Transverse colon (tissue), 4 donors: ENCODE data around the gene MFAP4. TPM values are rescaled to one million over a fixed set of nuclear protein-coding genes. Genes with fewer than 3 reads are reported as not detected.

Source experiments
- DNase-seq: peaks from one replicate; pipeline ENCODE4 v3.0.0-alpha.2; 2019
- H3K27ac ChIP-seq, 4 donors: fragments of 200-600 bp; sonication (generic); 2 replicates each; pipeline ENCODE4 v1.5.1; 2016 to 2018; ENCODE audit warnings: inconsistent platforms in 4 of 4
- H3K27me3 ChIP-seq: fragments of 200-600 bp; sonication (generic); 2 replicates; pipeline ENCODE4 v1.5.1; 2017; ENCODE audit warnings: inconsistent platforms
- H3K36me3 ChIP-seq, 4 donors: fragments of 200-600 bp; sonication (generic); 2 replicates each; pipeline ENCODE4 v1.5.1; 2017 to 2019; ENCODE audit warnings: inconsistent platforms in 4 of 4
- H3K4me1 ChIP-seq, 4 donors: fragments of 200-600 bp; sonication (generic); 2 replicates each; pipeline ENCODE4 v1.5.1; 2017 to 2020; ENCODE audit warnings: inconsistent platforms in 4 of 4
- H3K4me3 ChIP-seq, 4 donors: fragments of 200-600 bp; sonication (generic); 1 replicate in 1 of 4; 2 replicates in 3 of 4; pipeline versions ENCODE4 v1.5.1 to v1.6.1; 2017 to 2019; ENCODE audit warnings: inconsistent platforms in 4 of 4
- H3K9me3 ChIP-seq, 2 donors: fragments of 200-600 bp; sonication (generic); 2 replicates each; pipeline ENCODE4 v1.5.1; 2017 to 2019; ENCODE audit warnings: inconsistent platforms in 2 of 2
- EP300 ChIP-seq: sonication (generic); formaldehyde crosslinking; IDR thresholded peaks from one replicate; pipeline ENCODE4 v1.6.1; 2017; ENCODE audit warnings: antibody characterized with exemption, low read depth
- POLR2A ChIP-seq: fragments of 450-650 bp; IDR thresholded peaks from one replicate; pipeline ENCODE4 v1.6.1; 2016; ENCODE audit warnings: antibody characterized with exemption, mild to moderate bottlenecking, moderate library complexity
- POLR2AphosphoS5 ChIP-seq, 3 donors: sonication (generic); formaldehyde crosslinking; IDR thresholded peaks; one replicate each; pipeline ENCODE4 v1.6.1; 2016; ENCODE audit warnings: antibody characterized with exemption in 3 of 3
- WGBS, 2 donors: methylation state at CpG; one replicate each; pipeline ENCODE4 v1.1.5; 2018; ENCODE audit warnings: low coverage in 1 of 2; 5-methylcytosine and 5-hydroxymethylcytosine counted together
- in situ Hi-C, 4 donors: fragments of 200-750 bp; cut with MboI; loops; one replicate each; pipeline versions ENCODE4 v1.15.0 to v1.15.1; 2017; ENCODE audit warnings: low sequenced_read_pairs in 3 of 4, low pct_ligation_motif_present in 1 of 4, low pct_unique_long_range_greater_than_20kb in 1 of 4
- intact Hi-C: fragments of 100-400 bp; cut with DNase I; formaldehyde crosslinking; loops from one replicate; pipeline ENCODE4 v1.15.1; 2023; ENCODE audit warnings: low total_unique reads
- total RNA-seq, 4 donors: library from RNA; depleted of rRNA; stranded (reverse); fragments of >200 nt; gene quantifications; one replicate each; pipeline ENCODE4 v1.1.0, GENCODE V29; 2016
- TF ChIP-seq, protein P1 (sequence below), 5 experiments: fragments of 200-600 bp in 3 of 5; fragments of 450-650 bp in 2 of 5; sonication (generic) in 3 of 5; IDR thresholded peaks; 1 replicate in 2 of 5; 2 replicates in 3 of 5; pipeline ENCODE4 v1.5.1; 2016 to 2017; ENCODE audit warnings: antibody characterized with exemption in 5 of 5, inconsistent platforms in 3 of 5, mild to moderate bottlenecking in 2 of 5, moderate library complexity in 1 of 5

The MFAP4 gene
- total RNA-seq, 4 donors from 2014 or later, result 39.7 to 67.3 (median 51.5) TPM

DNA sequence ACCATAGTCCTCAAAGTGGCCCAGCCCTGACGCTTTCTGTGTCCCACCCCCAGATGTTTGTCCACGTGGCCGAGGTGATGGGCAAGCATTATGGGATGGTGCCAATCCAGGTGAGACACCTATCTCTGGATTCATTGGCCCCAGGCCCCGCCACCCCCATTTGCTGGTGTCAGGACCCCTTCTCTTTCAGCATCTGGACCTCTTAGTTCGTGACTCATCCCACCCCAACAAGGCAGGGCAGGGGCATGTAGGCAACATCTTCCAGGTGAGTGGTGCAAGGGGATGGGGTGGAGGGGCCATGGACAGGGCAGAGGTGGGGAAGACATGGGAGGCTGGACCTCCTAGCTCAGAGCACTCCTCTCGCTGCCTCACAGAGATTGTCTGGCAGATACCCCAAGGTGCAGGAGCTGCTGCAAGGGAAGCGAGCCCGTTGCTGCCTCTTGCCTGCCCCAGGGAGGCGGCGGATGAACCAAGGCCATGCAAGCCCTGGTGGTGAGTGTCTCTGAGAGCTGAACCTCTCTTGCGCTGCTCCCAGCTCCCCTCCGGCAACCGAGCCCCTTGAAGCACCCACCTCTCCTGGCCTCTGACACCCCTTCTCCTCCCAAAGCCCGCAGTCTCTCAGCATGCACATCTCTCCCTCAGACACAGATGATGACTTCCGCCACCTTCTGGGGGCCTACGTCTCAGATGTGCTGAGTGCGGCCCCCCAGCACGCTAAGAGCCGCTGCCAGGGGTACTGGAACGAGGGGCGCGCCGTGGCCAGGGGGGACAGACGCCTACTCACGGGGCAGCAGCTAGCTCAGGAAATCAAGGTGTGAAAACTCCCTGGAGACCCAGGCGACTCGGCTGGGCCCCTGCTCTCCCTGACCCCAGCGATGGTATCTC, 27.6 kb upstream of the MFAP4 start:
- WGBS, 2 donors, result 60 to 91% methylated on average over 1 to 21 of the region's 28 CpGs
- Histone ChIP-seq H3K27me3 (no peaks in the 10 kb centered on the region), H3K36me3 (no peaks in the 10 kb centered on the region), H3K4me1 (peaks cover 0 to 15% (median 0%) of the 10 kb centered on the region in 4 donors), H3K27ac (no peak overlapping the region), H3K4me3 (no peak overlapping the region), H3K9me3 (no peaks in the 10 kb centered on the region)
- in situ Hi-C loops, result no loop called here
- TF ChIP-seq, protein P1, sequence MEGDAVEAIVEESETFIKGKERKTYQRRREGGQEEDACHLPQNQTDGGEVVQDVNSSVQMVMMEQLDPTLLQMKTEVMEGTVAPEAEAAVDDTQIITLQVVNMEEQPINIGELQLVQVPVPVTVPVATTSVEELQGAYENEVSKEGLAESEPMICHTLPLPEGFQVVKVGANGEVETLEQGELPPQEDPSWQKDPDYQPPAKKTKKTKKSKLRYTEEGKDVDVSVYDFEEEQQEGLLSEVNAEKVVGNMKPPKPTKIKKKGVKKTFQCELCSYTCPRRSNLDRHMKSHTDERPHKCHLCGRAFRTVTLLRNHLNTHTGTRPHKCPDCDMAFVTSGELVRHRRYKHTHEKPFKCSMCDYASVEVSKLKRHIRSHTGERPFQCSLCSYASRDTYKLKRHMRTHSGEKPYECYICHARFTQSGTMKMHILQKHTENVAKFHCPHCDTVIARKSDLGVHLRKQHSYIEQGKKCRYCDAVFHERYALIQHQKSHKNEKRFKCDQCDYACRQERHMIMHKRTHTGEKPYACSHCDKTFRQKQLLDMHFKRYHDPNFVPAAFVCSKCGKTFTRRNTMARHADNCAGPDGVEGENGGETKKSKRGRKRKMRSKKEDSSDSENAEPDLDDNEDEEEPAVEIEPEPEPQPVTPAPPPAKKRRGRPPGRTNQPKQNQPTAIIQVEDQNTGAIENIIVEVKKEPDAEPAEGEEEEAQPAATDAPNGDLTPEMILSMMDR (IDR thresholded peaks at IDR 0.05), result no peak
- TF ChIP-seq POLR2A (no peak), EP300 (no peak), POLR2AphosphoS5 (IDR thresholded peaks at IDR 0.05) (no peak)
- intact Hi-C loops, result no loop called here
- DNase-seq, result no peak

DNA sequence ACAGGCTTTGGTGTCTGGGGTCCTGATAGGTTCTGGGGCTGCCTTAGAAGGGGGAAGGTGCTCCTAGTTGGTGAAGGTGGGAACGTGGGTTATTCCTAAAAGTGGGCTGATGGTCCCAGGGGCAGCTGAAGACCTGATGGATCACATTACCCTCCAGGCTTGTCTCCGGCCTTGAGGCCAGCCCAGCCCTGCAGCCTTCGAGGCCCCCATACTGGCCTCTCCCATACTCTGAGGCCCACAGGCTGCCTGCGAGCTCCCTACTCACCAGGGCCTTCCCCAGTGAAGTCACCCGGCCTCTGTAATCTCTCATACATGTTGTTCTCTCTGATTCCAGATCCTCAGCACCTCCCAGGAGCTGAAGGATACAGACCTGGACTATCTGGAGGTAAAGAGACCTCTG, 26.8 kb upstream of the MFAP4 start:
- no peak overlapping the region for H3K4me3 ChIP-seq
- no peak for DNase-seq
- H3K36me3 ChIP-seq, result no peaks in the 10 kb centered on the region
- peaks cover 0 to 15% (median 0%) of the 10 kb centered on the region in 4 donors for H3K4me1 ChIP-seq
- 76% methylated on average over 5 of the region's 5 CpGs; no CpG with 5 or more reads in 1 of the 2 donors for whole genome bisulfite sequencing, 2 donors
- in situ Hi-C loops, result no loop called here
- TF ChIP-seq, protein P1 (IDR thresholded peaks at IDR 0.05), result no peak
- TF ChIP-seq EP300, result no peak
- no peak for TF ChIP-seq POLR2AphosphoS5 (IDR thresholded peaks at IDR 0.05)
- TF ChIP-seq POLR2A, result no peak
- H3K27ac ChIP-seq, result no peak overlapping the region
- intact Hi-C loops, result no loop called here
- no peaks in the 10 kb centered on the region for H3K9me3 ChIP-seq
- no peaks in the 10 kb centered on the region for H3K27me3 ChIP-seq

DNA sequence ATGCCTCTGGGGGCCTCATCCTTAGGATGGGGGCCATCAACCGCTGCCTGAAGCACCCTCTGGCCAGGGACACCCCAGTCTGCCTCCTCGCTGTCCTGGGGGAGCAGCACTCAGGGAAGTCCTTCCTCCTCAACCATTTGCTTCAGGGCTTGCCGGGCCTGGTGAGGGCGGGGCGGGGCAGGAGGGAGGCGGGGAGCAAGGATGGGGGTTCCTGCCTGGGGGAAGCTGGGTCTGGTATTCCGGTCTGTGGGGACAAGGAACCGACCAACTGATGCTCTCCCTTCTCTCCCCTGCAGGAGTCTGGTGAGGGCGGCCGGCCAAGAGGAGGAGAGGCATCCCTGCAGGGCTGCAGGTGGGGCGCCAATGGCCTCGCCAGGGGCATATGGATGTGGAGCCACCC, 26.0 kb upstream of the MFAP4 start:
- no peaks in the 10 kb centered on the region for H3K27me3 ChIP-seq
- no peak overlapping the region for H3K4me3 ChIP-seq
- TF ChIP-seq, protein P1 (IDR thresholded peaks at IDR 0.05), result no peak
- TF ChIP-seq POLR2A, result no peak
- 72 to 84% methylated on average over 3 to 12 of the region's 12 CpGs for WGBS, 2 donors
- no peaks in the 10 kb centered on the region for H3K9me3 ChIP-seq
- H3K4me1 ChIP-seq, result peaks cover 0 to 14% (median 0%) of the 10 kb centered on the region in 4 donors
- no peak overlapping the region for H3K27ac ChIP-seq
- no peak for DNase-seq
- in situ Hi-C loops, result no loop called here
- H3K36me3 ChIP-seq, result no peaks in the 10 kb centered on the region
- intact Hi-C loops, result no loop called here

DNA sequence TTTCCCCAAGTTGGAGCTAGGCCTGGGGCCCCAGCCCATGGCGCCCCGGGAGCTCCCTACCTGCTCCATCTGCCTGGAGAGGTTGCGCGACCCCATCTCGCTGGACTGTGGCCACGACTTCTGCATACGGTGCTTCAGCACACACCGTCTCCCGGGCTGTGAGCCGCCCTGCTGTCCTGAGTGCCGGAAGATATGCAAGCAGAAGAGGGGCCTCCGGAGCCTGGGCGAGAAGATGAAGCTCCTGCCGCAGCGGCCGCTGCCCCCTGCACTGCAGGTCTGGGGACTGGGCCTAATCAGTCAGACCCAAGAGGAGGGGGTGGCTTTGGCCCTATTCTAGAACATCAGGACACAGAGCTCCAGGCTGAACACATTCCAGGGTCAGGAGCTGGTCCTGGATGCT, 25.5 kb upstream of the MFAP4 start:
- 90% methylated on average over 16 of the region's 16 CpGs; no CpG with 5 or more reads in 1 of the 2 donors for WGBS, 2 donors
- H3K36me3 ChIP-seq, result no peaks in the 10 kb centered on the region
- in situ Hi-C loops, result no loop called here
- intact Hi-C loops, result no loop called here
- TF ChIP-seq EP300 (no peak), POLR2AphosphoS5 (IDR thresholded peaks at IDR 0.05) (no peak), POLR2A (no peak)
- TF ChIP-seq, protein P1 (IDR thresholded peaks at IDR 0.05), result no peak
- no peak for DNase-seq
- H3K4me3 ChIP-seq, result no peak overlapping the region
- no peaks in the 10 kb centered on the region for H3K9me3 ChIP-seq
- H3K27me3 ChIP-seq, result no peaks in the 10 kb centered on the region
- peaks cover 0 to 12% (median 0%) of the 10 kb centered on the region in 4 donors for H3K4me1 ChIP-seq
- H3K27ac ChIP-seq, result no peak overlapping the region
